Mesothelial cell of epicardium (in vitro differentiated cells): ENCODE results near the gene SLC24A1. TPM values are rescaled to one million over a fixed set of nuclear protein-coding genes. Genes with fewer than 3 reads are reported as not detected.
A peak's percentile ranks its signal among the peaks of the same experiment; 100 is the strongest.

Source experiments
- DNase-seq, 2 experiments: peaks; one replicate each; pipeline ENCODE4 v3.0.0; 2021; ENCODE audit warnings: low spot score in 2 of 2; ENCODE audit not compliant: unreplicated experiment in 2 of 2
- H3K27ac Mint-ChIP-seq: 2 replicates; pipeline ENCODE4 v1.8.0; 2021; ENCODE audit warnings: mixed read lengths
- H3K27me3 Mint-ChIP-seq: 2 replicates; pipeline ENCODE4 v1.8.0; 2021; ENCODE audit warnings: low read depth, mixed read lengths
- H3K36me3 Mint-ChIP-seq: 2 replicates; pipeline ENCODE4 v1.8.0; 2021; ENCODE audit warnings: mixed read lengths
- H3K4me1 Mint-ChIP-seq: 2 replicates; pipeline ENCODE4 v1.8.0; 2021; ENCODE audit warnings: mixed read lengths
- H3K4me3 Mint-ChIP-seq: 2 replicates; pipeline ENCODE4 v1.8.0; 2021; ENCODE audit warnings: mild to moderate bottlenecking, moderate library complexity, mixed read lengths
- H3K9me3 Mint-ChIP-seq: 2 replicates; pipeline ENCODE4 v1.8.0; 2021; ENCODE audit warnings: mixed read lengths
- total RNA-seq: library from RNA; stranded (reverse); gene quantifications from 3 replicates; pipeline ENCODE4 v1.2.1, GENCODE V29; 2021
- TF ChIP-seq, protein P1 (sequence below): fragments of 200-600 bp; sonication (generic); IDR thresholded peaks from one replicate; pipeline ENCODE4 v1.5.0; 2021; ENCODE audit warnings: antibody characterized with exemption; ENCODE audit not compliant: unreplicated experiment

The SLC24A1 gene
- total RNA-seq, 1 donor from 2014 or later = 22.8 TPM

DNA sequence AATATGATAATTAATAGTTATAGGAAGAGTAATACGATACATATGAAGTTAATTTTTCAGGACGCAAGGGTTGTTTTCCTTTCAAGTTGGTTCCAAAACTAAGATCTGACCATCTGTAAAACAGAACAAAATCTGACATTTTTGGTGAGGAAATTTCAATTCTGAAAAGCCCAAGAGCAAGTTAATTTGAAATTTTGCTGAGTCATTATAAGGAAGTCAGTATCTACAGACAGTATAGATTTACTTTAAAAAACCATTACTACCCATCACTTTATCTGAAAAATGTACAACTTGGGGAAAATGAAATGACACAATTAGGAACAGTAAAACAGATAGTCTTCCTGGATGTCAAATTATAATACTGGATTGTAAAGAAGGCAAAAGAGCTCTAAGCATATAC lies 23.3 kb upstream of the SLC24A1 start:
- Mint-ChIP-seq H3K27ac (peak overlapping the region; percentile 24), H3K4me1 (no peaks in the 10 kb centered on the region), H3K4me3 (no peak overlapping the region)

DNA sequence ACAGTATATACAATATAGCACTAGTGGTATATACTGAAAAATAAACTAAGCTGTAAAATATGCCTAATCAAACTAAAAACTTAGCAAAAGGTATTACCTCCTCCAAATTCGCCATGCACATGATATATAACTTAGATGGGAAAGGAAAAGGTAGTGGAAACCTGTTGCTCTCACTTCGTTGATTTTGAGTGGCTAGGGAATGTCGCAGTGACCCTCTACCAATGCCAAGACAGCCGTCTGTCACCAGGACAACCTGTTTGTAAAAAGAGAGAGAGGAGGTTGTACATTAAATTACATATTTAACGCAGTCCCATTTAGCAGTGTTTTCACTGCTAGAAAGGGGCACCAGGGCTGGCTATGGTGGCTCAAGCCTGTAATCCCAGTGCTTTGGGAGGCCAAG lies 22.1 kb upstream of the SLC24A1 start:
- Mint-ChIP-seq H3K4me1 (no peaks in the 10 kb centered on the region), H3K36me3 (peaks cover 19% of the 10 kb centered on the region), H3K27ac (no peak overlapping the region), H3K9me3 (no peaks in the 10 kb centered on the region), H3K4me3 (no peak overlapping the region), H3K27me3 (no peaks in the 10 kb centered on the region)
- no peak for DNase-seq
- TF ChIP-seq, protein P1, sequence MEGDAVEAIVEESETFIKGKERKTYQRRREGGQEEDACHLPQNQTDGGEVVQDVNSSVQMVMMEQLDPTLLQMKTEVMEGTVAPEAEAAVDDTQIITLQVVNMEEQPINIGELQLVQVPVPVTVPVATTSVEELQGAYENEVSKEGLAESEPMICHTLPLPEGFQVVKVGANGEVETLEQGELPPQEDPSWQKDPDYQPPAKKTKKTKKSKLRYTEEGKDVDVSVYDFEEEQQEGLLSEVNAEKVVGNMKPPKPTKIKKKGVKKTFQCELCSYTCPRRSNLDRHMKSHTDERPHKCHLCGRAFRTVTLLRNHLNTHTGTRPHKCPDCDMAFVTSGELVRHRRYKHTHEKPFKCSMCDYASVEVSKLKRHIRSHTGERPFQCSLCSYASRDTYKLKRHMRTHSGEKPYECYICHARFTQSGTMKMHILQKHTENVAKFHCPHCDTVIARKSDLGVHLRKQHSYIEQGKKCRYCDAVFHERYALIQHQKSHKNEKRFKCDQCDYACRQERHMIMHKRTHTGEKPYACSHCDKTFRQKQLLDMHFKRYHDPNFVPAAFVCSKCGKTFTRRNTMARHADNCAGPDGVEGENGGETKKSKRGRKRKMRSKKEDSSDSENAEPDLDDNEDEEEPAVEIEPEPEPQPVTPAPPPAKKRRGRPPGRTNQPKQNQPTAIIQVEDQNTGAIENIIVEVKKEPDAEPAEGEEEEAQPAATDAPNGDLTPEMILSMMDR = no peak

More for the DNA sequence above, 23.3 kb upstream of the SLC24A1 start:
- DNase-seq = no peak
- TF ChIP-seq, protein P1 = no peak
- Mint-ChIP-seq H3K36me3 (peaks cover 22% of the 10 kb centered on the region), H3K9me3 (no peaks in the 10 kb centered on the region), H3K27me3 (no peaks in the 10 kb centered on the region)

DNA sequence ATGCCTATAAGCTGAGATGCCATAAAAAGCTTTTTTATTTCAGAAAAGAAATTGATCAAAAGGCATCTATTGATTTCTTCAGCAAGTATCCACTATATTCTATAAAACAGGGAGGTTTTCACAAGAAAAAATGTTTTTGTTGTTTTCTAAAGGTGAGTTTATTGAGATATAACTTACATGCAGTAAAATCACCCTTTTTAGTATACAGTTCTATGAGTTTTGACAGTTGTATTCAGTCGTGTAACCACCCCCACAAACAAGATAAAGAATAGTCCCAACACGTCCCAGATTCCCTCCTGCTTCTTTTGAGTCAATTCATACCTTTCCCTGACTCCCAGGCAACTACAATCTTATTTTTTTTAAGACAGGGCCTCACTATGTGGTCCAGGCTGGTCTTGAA lies 18.6 kb upstream of the SLC24A1 start:
- DNase-seq = no peak
- Mint-ChIP-seq H3K9me3 (no peaks in the 10 kb centered on the region), H3K27ac (no peak overlapping the region), H3K4me3 (no peak overlapping the region), H3K4me1 (no peaks in the 10 kb centered on the region), H3K36me3 (peaks cover 17% of the 10 kb centered on the region), H3K27me3 (no peaks in the 10 kb centered on the region)
- TF ChIP-seq, protein P1 = no peak

DNA sequence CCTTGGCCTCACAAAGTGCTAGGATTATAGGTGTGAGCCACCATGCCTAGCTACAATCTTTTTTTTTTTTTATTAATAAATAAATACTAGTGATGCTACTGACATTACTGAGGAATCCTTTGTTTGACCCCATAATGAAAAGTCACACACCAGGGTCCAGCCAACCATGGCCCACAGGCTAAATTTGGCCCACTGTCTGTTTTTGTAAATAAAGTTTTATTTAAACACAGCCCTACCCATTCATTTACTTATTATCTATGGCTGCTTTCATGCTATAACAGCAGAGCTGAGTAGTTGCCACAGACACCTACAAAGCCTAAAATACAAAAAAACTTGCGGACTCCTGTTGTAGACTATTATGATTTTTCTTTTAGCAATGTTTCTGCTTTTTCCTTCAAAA lies 18.2 kb upstream of the SLC24A1 start:
- DNase-seq = no peak
- Mint-ChIP-seq H3K27me3 (no peaks in the 10 kb centered on the region), H3K36me3 (peaks cover 15% of the 10 kb centered on the region), H3K4me1 (peaks cover 1% of the 10 kb centered on the region), H3K27ac (no peak overlapping the region), H3K9me3 (no peaks in the 10 kb centered on the region), H3K4me3 (no peak overlapping the region)
- TF ChIP-seq, protein P1 = no peak

- Mint-ChIP-seq H3K27ac (peak within 1 kb of the TSS; percentile 98), H3K27me3 (no peaks in the 10 kb centered on the region), H3K9me3 (no peaks in the 10 kb centered on the region), H3K36me3 (peaks cover 3% of the 10 kb centered on the region), H3K4me3 (peak within 1 kb of the TSS; percentile 93), H3K4me1 (peaks cover 23% of the 10 kb centered on the region)
- DNase-seq = peak; percentile 95 to 98
- TF ChIP-seq, protein P1 = peak; percentile 77
Observed at GRCh38 chr15:65610871-65611718, 10.6 kb upstream of the SLC24A1 start, which contains the start of gene INTS14. INTS14 (minus strand) TSS chr15:65611131; CDS start chr15:65607380, 3,751 bp downstream.
